ENCODE data around the gene LPP. TPM values are rescaled to one million over a fixed set of nuclear protein-coding genes. Genes with fewer than 3 reads are reported as not detected.

Gene LPP
- total and polyA plus RNA-seq, 10 of the 15 experiments (the other 5 are each of a cell fraction or from before 2014, with no cell fraction given): under 0.01 to 0.62 (median 0.03) TPM

DNA sequence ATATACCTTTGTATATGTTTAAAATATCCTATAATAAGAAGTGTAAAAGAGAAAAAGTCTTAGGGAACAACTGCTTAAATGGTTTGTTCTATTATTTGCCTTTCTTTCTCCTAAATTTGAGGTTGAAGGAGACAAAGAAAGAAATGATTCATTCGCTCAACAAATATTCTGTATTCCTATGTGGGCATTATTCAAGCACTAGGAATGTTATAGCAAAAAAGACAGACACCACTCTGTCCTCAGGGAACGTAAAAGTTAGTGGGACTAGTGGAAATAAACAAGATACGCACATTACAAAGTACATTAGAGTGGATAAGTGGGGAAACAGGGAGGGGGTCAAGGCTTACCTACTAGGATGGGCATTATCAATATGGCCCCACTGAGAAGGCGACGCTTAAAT, 332.2 kb downstream of the LPP start:
- intact Hi-C loops (cut with micrococcal nuclease; ENCODE audit: unreplicated experiment): no loop called here
- no TSS peak for BruUV-seq (replicated peaks)
- DNase-seq (ENCODE audit: low read depth, low spot score) (no peak), ATAC-seq (no peak), FAIRE-seq (no peak)
- no peak overlapping the region for H2AFZ ChIP-seq (ENCODE audit: control insufficient read depth, low read depth, low read length)
- no peak overlapping the region for H3K4me2 ChIP-seq (ENCODE audit: control insufficient read depth, insufficient read depth)
- TF ChIP-seq NR2C1 (IDR thresholded peaks at IDR 0.05): no peak
- TF ChIP-seq MEF2A (IDR thresholded peaks at IDR 0.05; ENCODE audit: insufficient read depth, low read depth, low read length): no peak
- TF ChIP-seq, protein P1, sequence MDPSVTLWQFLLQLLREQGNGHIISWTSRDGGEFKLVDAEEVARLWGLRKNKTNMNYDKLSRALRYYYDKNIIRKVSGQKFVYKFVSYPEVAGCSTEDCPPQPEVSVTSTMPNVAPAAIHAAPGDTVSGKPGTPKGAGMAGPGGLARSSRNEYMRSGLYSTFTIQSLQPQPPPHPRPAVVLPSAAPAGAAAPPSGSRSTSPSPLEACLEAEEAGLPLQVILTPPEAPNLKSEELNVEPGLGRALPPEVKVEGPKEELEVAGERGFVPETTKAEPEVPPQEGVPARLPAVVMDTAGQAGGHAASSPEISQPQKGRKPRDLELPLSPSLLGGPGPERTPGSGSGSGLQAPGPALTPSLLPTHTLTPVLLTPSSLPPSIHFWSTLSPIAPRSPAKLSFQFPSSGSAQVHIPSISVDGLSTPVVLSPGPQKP (IDR thresholded peaks at IDR 0.05; ENCODE audit: low read depth, low read length): no peak
- no peak for TF ChIP-seq ZNF207 (IDR thresholded peaks at IDR 0.05; ENCODE audit: borderline replicate concordance)
- no peak for TF ChIP-seq ZNF274 (IDR thresholded peaks at IDR 0.05; ENCODE audit: insufficient read depth, insufficient read length)
- no peak for TF ChIP-seq CREM (IDR thresholded peaks at IDR 0.05; ENCODE audit: low read depth)
- TF ChIP-seq JUND (IDR thresholded peaks at IDR 0.05; ENCODE audit: low read depth, low read length): no peak
- TF ChIP-seq HDAC2 (IDR thresholded peaks at IDR 0.05): no peak
- no peak for TF ChIP-seq TARDBP (IDR thresholded peaks at IDR 0.05; ENCODE audit: borderline replicate concordance)
- TF ChIP-seq SIN3A (IDR thresholded peaks at IDR 0.05; ENCODE audit: low read depth, low read length): no peak
- TF ChIP-seq, protein P2, sequence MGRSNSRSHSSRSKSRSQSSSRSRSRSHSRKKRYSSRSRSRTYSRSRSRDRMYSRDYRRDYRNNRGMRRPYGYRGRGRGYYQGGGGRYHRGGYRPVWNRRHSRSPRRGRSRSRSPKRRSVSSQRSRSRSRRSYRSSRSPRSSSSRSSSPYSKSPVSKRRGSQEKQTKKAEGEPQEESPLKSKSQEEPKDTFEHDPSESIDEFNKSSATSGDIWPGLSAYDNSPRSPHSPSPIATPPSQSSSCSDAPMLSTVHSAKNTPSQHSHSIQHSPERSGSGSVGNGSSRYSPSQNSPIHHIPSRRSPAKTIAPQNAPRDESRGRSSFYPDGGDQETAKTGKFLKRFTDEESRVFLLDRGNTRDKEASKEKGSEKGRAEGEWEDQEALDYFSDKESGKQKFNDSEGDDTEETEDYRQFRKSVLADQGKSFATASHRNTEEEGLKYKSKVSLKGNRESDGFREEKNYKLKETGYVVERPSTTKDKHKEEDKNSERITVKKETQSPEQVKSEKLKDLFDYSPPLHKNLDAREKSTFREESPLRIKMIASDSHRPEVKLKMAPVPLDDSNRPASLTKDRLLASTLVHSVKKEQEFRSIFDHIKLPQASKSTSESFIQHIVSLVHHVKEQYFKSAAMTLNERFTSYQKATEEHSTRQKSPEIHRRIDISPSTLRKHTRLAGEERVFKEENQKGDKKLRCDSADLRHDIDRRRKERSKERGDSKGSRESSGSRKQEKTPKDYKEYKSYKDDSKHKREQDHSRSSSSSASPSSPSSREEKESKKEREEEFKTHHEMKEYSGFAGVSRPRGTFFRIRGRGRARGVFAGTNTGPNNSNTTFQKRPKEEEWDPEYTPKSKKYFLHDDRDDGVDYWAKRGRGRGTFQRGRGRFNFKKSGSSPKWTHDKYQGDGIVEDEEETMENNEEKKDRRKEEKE (IDR thresholded peaks at IDR 0.05): no peak
- TF ChIP-seq, protein P3, sequence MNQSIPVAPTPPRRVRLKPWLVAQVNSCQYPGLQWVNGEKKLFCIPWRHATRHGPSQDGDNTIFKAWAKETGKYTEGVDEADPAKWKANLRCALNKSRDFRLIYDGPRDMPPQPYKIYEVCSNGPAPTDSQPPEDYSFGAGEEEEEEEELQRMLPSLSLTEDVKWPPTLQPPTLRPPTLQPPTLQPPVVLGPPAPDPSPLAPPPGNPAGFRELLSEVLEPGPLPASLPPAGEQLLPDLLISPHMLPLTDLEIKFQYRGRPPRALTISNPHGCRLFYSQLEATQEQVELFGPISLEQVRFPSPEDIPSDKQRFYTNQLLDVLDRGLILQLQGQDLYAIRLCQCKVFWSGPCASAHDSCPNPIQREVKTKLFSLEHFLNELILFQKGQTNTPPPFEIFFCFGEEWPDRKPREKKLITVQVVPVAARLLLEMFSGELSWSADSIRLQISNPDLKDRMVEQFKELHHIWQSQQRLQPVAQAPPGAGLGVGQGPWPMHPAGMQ (IDR thresholded peaks at IDR 0.05; ENCODE audit: borderline replicate concordance): no peak
- TF ChIP-seq, protein P4, sequence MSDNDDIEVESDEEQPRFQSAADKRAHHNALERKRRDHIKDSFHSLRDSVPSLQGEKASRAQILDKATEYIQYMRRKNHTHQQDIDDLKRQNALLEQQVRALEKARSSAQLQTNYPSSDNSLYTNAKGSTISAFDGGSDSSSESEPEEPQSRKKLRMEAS (IDR thresholded peaks at IDR 0.05; ENCODE audit: low read depth, low read length): no peak
- no peak for TF ChIP-seq BMI1 (IDR thresholded peaks at IDR 0.05; ENCODE audit: borderline replicate concordance)
- no peak for TF ChIP-seq MYB (IDR thresholded peaks at IDR 0.05; ENCODE audit: borderline replicate concordance, low read depth, low read length)
- no peak for TF ChIP-seq MXI1 (IDR thresholded peaks at IDR 0.05; ENCODE audit: low read depth, low read length)
- no peak for TF ChIP-seq HCFC1 (IDR thresholded peaks at IDR 0.05; ENCODE audit: low read length)
- no peak for TF ChIP-seq IRF4 (IDR thresholded peaks at IDR 0.05; ENCODE audit: low read depth, low read length)
- no peak for TF ChIP-seq SIX5 (IDR thresholded peaks at IDR 0.05; ENCODE audit: low read depth, low read length, severe bottlenecking)
- H3K79me2 ChIP-seq (ENCODE audit: control insufficient read depth, insufficient read depth, low read length): no peaks in the 10 kb centered on the region
- POLR2A ChIA-PET: no interaction called here
- CTCF ChIA-PET: no interaction called here
- H4K20me1 ChIP-seq (ENCODE audit: control insufficient read depth, insufficient read depth): no peaks in the 10 kb centered on the region
- H3K9me3 ChIP-seq (replicated peaks; ENCODE audit: control insufficient read depth, insufficient read depth, low read length): no peaks in the 10 kb centered on the region
- WGBS (ENCODE audit: insufficient coverage, insufficient replicate concordance, low lambda C conversion rate, missing lambda C conversion rate): 57% methylated on average over 5 of the region's 5 CpGs
- no peak overlapping the region for H3K4me3 ChIP-seq
- SMC1A ChIA-PET (ENCODE audit: uncharacterized antibody, unreplicated experiment): no interaction called here
- no peaks in the 10 kb centered on the region for H3K36me3 ChIP-seq (ENCODE audit: control insufficient read depth in 2 of 2, insufficient read depth in 2 of 2, low read length in 1 of 2)
- no peak overlapping the region for H3K27ac ChIP-seq (ENCODE audit: control insufficient read depth, insufficient read depth)
- no peak overlapping the region for H3K9ac ChIP-seq (ENCODE audit: control insufficient read depth, insufficient read depth, low read length)
- no peaks in the 10 kb centered on the region for H3K27me3 ChIP-seq (replicated peaks in 1 of 2; ENCODE audit: control insufficient read depth in 2 of 2, insufficient read depth in 2 of 2, low read length in 1 of 2)
- RAD21 ChIA-PET (ENCODE audit: unreplicated experiment): no interaction called here
- H3K4me1 ChIP-seq (ENCODE audit: control insufficient read depth, insufficient read depth, low read length): no peaks in the 10 kb centered on the region
- in situ Hi-C loops (cut with MboI): no loop called here

Data from GM12878 (cell line).